Stomach (tissue), 4 donors: Measurements from ENCODE around the gene ELAC2.

ENCODE experiments used
- EP300 ChIP-seq: sonication (generic); formaldehyde crosslinking; IDR thresholded peaks from one replicate; pipeline ENCODE4 v1.6.1; 2017; ENCODE audit warnings: antibody characterized with exemption
- POLR2A ChIP-seq, 4 donors: fragments of 450-650 bp; IDR thresholded peaks; one replicate each; pipeline ENCODE4 v1.6.1; 2016; ENCODE audit warnings: antibody characterized with exemption in 4 of 4, control low read depth in 2 of 4, mild to moderate bottlenecking in 1 of 4, moderate library complexity in 1 of 4
- TF ChIP-seq, protein P1 (sequence below), 7 experiments: fragments of 450-650 bp in 4 of 7; fragments of 200-600 bp in 3 of 7; sonication (generic) in 3 of 7; IDR thresholded peaks; one replicate each; pipeline ENCODE4 v1.5.1; 2016 to 2019; ENCODE audit warnings: antibody characterized with exemption in 7 of 7, control low read depth in 2 of 7, mild to moderate bottlenecking in 1 of 7

DNA sequence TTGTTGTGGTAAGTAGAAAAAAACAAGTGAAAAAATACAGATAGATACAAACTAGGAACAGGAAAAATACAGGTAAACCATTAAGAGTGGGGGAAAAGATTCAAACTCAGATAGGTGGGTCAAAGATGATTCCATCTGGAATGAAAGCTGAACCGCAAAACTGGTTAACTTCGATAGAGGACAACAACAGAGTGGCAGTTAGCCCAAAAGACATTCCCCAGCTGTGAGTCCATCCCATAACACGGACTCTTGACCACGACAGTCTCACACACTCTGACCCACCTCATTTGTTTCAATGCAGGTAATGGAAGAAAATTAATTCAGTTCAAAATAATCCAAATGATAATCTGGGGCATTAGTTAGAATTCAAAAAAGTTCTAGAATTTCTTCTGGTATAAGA, 13.5 kb downstream of the ELAC2 start:
- TF ChIP-seq, protein P1, sequence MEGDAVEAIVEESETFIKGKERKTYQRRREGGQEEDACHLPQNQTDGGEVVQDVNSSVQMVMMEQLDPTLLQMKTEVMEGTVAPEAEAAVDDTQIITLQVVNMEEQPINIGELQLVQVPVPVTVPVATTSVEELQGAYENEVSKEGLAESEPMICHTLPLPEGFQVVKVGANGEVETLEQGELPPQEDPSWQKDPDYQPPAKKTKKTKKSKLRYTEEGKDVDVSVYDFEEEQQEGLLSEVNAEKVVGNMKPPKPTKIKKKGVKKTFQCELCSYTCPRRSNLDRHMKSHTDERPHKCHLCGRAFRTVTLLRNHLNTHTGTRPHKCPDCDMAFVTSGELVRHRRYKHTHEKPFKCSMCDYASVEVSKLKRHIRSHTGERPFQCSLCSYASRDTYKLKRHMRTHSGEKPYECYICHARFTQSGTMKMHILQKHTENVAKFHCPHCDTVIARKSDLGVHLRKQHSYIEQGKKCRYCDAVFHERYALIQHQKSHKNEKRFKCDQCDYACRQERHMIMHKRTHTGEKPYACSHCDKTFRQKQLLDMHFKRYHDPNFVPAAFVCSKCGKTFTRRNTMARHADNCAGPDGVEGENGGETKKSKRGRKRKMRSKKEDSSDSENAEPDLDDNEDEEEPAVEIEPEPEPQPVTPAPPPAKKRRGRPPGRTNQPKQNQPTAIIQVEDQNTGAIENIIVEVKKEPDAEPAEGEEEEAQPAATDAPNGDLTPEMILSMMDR (IDR thresholded peaks at IDR 0.05) = no peak
- no peak for TF ChIP-seq EP300
- no peak for TF ChIP-seq POLR2A (IDR thresholded peaks at IDR 0.05)
